ENCODE results near the gene KNG1. TPM values are rescaled to one million over a fixed set of nuclear protein-coding genes. Genes with fewer than 3 reads are reported as not detected.
A peak's percentile ranks its signal among the peaks of the same experiment; 100 is the strongest.
"Not testable (repeated sequence)": the region's sequence is repeated elsewhere in the genome, so short reads cannot be mapped to it uniquely, and the experiment has no call there.

Gene KNG1
- total RNA-seq, 1 donor from 2014 or later = not detected

DNA sequence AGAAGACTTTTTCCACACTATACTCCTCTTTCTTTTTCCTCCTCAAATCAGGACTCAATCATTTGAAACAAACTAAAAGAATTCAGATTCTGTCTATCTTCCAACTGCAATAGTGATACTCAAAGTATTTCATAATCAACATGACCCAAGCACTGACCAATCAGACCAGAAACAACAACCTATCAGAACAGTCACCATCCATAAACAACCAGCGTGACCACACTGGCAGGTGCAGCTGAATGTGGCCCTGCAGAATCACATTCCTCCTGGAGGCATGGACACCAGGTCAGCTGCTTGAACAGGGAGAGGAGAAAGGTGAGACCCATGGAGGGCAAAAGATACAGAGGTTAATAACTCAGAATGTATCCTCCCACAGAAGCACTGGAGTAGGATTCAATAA lies 38.0 kb upstream of the KNG1 start:
- no peak for FAIRE-seq
- Histone ChIP-seq H3K4me3 (ENCODE audit: low read depth, low read length) (no peak overlapping the region), H3K27me3 (ENCODE audit: control insufficient read depth, insufficient read depth, low read length) (peaks cover 3% of the 10 kb centered on the region), H3K36me3 (ENCODE audit: control insufficient read depth, insufficient read depth, low read length) (no peaks in the 10 kb centered on the region)
- TF ChIP-seq, protein P1, sequence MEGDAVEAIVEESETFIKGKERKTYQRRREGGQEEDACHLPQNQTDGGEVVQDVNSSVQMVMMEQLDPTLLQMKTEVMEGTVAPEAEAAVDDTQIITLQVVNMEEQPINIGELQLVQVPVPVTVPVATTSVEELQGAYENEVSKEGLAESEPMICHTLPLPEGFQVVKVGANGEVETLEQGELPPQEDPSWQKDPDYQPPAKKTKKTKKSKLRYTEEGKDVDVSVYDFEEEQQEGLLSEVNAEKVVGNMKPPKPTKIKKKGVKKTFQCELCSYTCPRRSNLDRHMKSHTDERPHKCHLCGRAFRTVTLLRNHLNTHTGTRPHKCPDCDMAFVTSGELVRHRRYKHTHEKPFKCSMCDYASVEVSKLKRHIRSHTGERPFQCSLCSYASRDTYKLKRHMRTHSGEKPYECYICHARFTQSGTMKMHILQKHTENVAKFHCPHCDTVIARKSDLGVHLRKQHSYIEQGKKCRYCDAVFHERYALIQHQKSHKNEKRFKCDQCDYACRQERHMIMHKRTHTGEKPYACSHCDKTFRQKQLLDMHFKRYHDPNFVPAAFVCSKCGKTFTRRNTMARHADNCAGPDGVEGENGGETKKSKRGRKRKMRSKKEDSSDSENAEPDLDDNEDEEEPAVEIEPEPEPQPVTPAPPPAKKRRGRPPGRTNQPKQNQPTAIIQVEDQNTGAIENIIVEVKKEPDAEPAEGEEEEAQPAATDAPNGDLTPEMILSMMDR (IDR thresholded peaks at IDR 0.05; ENCODE audit: insufficient read depth, low read length, severe bottlenecking) = no peak
- DNase-seq (ENCODE audit: low read depth) = no peak

DNA sequence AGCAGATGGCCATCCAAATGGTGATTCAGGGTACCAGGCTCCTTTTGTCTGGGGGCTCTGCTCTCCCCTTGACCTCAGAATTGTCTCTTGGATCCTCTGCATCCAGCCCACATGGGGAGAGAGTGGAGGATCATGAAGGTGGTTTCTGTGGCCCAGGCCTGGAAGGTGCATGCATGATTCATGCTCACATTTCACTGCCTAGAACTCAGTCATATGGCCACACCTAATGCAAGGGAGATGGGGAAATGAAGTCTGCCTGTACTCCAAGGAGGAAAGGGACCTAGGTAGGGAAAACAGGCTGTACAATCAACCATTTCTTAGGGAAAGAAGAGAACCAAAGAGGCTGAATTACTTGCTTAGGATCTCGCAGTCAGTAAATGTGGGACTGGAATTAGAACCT lies 36.3 kb upstream of the KNG1 start:
- DNase-seq (ENCODE audit: low read depth) = peak; percentile 68

DNA sequence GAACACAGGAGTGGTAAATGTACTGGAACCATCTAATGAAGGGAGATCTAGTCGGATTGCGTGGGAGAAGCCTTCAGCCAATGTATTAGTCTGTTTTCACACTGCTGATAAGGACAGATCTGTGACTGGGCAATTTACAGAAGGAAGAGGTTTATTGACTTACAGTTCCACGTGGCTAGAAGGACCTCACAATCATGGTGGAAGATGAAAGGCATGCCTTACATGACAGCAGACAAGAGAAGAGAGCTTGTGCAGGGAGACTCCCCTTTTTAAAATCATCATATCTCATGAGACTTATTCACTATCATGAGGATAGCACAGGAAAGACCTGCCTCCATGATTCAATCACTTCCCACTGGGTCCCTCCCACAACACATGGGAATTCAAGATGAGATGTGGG lies 34.3 kb upstream of the KNG1 start:
- Histone ChIP-seq H3K27me3 (ENCODE audit: control insufficient read depth, insufficient read depth, low read length) (peaks cover 3% of the 10 kb centered on the region), H3K4me3 (ENCODE audit: low read depth, low read length) (no peak overlapping the region), H3K36me3 (ENCODE audit: control insufficient read depth, insufficient read depth, low read length) (no peaks in the 10 kb centered on the region)
- FAIRE-seq = no peak
- DNase-seq (ENCODE audit: low read depth) = no peak
- TF ChIP-seq, protein P1 (IDR thresholded peaks at IDR 0.05; ENCODE audit: insufficient read depth, low read length, severe bottlenecking) = no peak

More for the DNA sequence above, 36.3 kb upstream of the KNG1 start:
- TF ChIP-seq, protein P1 (IDR thresholded peaks at IDR 0.05; ENCODE audit: insufficient read depth, low read length, severe bottlenecking) = no peak
- Histone ChIP-seq H3K36me3 (ENCODE audit: control insufficient read depth, insufficient read depth, low read length) (no peaks in the 10 kb centered on the region), H3K4me3 (ENCODE audit: low read depth, low read length) (no peak overlapping the region), H3K27me3 (ENCODE audit: control insufficient read depth, insufficient read depth, low read length) (peaks cover 3% of the 10 kb centered on the region)
- no peak for FAIRE-seq

DNA sequence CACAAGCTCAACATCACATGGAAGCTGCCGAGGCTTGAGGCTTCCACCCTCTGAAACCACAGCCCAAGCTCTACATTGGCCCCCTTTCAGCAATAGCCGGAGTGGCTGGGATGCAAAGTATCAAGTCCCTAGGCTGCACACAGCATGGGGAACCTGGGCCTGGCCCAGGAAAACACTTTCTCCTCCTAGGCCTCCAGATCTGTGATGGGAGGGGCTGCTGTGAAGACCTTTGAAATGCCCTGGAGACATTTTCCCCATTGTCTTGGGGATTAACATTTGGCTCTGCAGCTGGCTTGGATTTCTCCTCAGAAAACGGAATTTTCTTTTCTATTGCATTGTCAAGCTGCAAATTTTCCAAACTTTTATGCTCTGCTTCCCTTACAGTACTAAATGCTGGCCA lies 33.2 kb upstream of the KNG1 start:
- FAIRE-seq = no peak
- H3K4me3 ChIP-seq (ENCODE audit: low read depth, low read length) = no peak overlapping the region
- DNase-seq (ENCODE audit: low read depth) = no peak
- H3K36me3 ChIP-seq (ENCODE audit: control insufficient read depth, insufficient read depth, low read length) = no peaks in the 10 kb centered on the region
- TF ChIP-seq, protein P1 (IDR thresholded peaks at IDR 0.05; ENCODE audit: insufficient read depth, low read length, severe bottlenecking) = no peak
- H3K27me3 ChIP-seq (ENCODE audit: control insufficient read depth, insufficient read depth, low read length) = no peaks in the 10 kb centered on the region

DNA sequence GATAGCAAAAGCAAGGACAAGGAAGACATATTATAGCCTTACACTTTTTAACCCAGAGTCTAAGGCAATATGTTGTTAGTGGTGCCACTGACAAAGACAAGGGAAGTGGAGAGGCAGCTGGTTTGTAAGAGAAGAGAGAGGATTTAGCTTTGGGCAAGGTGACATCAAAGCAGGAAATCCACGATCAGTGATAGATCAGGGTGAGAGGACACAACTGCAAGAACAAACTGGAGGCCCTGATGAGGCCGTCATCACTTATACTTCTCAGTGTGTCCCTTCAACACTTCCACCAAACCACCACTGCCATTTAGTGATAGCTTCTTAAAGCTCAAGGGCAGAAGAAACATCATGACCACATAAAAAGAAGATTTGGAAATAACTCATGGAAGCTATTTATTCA lies 30.7 kb upstream of the KNG1 start:
- H3K4me3 ChIP-seq (ENCODE audit: low read depth, low read length); H3K36me3 ChIP-seq (ENCODE audit: control insufficient read depth, insufficient read depth, low read length); DNase-seq (ENCODE audit: low read depth); H3K27me3 ChIP-seq (ENCODE audit: control insufficient read depth, insufficient read depth, low read length); FAIRE-seq: not testable (repeated sequence)

DNA sequence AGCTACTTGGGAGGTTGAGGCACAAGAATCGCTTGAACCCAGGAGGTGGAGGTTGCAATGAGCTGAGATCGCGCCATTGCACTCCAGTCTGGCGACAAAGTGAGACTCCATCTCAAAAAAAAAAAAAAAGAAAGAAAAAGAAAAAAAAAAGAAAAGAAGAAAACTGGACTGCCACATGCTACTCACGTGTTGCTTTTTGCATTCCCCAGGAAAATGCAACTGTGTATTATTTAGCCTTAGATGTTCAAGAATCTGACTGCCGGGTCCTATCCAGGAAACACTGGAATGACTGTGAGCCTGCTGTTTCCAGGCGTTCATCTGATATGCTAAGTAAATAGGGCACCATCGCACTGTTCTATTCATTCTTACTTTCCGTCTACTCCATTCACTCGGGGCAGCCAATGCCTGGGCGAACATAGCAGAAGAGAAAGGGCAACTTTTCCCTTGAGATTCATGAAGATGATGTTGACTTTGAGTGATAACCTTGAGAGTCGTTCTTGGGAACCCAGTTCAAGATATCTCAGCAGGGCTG lies 30.0 kb upstream of the KNG1 start:
- no peak overlapping the region for H3K4me3 ChIP-seq (ENCODE audit: low read depth, low read length)
- DNase-seq (ENCODE audit: low read depth) = no peak
- no peak for FAIRE-seq
- no peaks in the 10 kb centered on the region for H3K27me3 ChIP-seq (ENCODE audit: control insufficient read depth, insufficient read depth, low read length)
- TF ChIP-seq, protein P1 (IDR thresholded peaks at IDR 0.05; ENCODE audit: insufficient read depth, low read length, severe bottlenecking) = no peak
- no peaks in the 10 kb centered on the region for H3K36me3 ChIP-seq (ENCODE audit: control insufficient read depth, insufficient read depth, low read length)

DNA sequence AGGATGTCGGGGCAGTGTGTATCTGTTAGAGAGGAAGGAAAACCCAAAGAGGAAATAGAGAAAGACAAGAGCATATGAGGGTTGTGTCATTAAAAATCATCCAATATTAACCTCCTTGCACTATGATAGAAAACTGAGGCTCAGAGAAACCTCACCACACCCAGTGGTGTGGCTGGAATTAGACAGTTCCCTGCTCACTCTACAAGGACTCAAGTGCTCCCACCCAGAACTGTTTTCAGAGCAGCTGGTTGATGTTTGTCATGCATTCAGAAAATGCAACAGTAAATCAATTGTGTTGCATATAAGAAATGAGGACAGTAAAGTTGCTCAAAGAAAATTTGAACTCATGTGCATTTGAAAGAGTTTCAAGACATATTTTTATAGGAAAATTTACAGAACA lies 26.9 kb upstream of the KNG1 start:
- DNase-seq (ENCODE audit: low read depth); FAIRE-seq; H3K36me3 ChIP-seq (ENCODE audit: control insufficient read depth, insufficient read depth, low read length); H3K4me3 ChIP-seq (ENCODE audit: low read depth, low read length); H3K27me3 ChIP-seq (ENCODE audit: control insufficient read depth, insufficient read depth, low read length): not testable (repeated sequence)

All from bronchial epithelial cell (primary cell).